ENCODE results near the gene PLCB3. TPM values are rescaled to one million over a fixed set of nuclear protein-coding genes. Genes with fewer than 3 reads are reported as not detected.

The PLCB3 gene
- total RNA-seq, 1 donor from 2014 or later, result 48.7 TPM

- H3K27ac ChIP-seq (ENCODE audit: low read depth, low read length), result no peak overlapping the region
- peak; percentile 34 for TF ChIP-seq CTCF (IDR thresholded peaks at IDR 0.05; ENCODE audit: insufficient read depth, low read depth, low read length)
- TF ChIP-seq EZH2 (IDR thresholded peaks at IDR 0.05; ENCODE audit: insufficient read depth, low read length), result no peak
- H3K4me2 ChIP-seq (ENCODE audit: low read length), result peak overlapping the region; percentile 99
- peaks cover 29% of the 10 kb centered on the region for H3K79me2 ChIP-seq (ENCODE audit: insufficient read depth, low read length)
- H3K27me3 ChIP-seq (ENCODE audit: insufficient read depth, low read length), result no peaks in the 10 kb centered on the region
- H3K27ac Mint-ChIP-seq (ENCODE audit: unreplicated experiment), result peak overlapping the region; percentile 87
- H3K9me3 Mint-ChIP-seq (ENCODE audit: unreplicated experiment), result no peaks in the 10 kb centered on the region
- no peaks in the 10 kb centered on the region for H3K27me3 Mint-ChIP-seq (ENCODE audit: low read depth, unreplicated experiment)
- peaks cover 29% of the 10 kb centered on the region for H4K20me1 ChIP-seq (ENCODE audit: insufficient read depth, low read length)
- H3K9me3 ChIP-seq (ENCODE audit: insufficient read depth, low read depth, low read length), result no peaks in the 10 kb centered on the region
- H3K4me1 ChIP-seq (ENCODE audit: insufficient read depth, low read length), result peaks cover 22% of the 10 kb centered on the region
- H3K4me1 Mint-ChIP-seq (ENCODE audit: low read depth, unreplicated experiment), result peaks cover 9% of the 10 kb centered on the region
- H3K36me3 Mint-ChIP-seq (ENCODE audit: low read depth, unreplicated experiment), result peaks cover 7% of the 10 kb centered on the region
- DNase-seq (ENCODE audit: low read depth), result no peak
- H2AFZ ChIP-seq (ENCODE audit: low read depth, low read length), result peak overlapping the region; percentile 55
- H3K9ac ChIP-seq (ENCODE audit: low read length), result peak overlapping the region; percentile 88
- peaks cover 6% of the 10 kb centered on the region for H3K36me3 ChIP-seq (ENCODE audit: insufficient read depth, low read length)
- H3K4me3 ChIP-seq (ENCODE audit: insufficient read depth, low read depth, low read length), result peak overlapping the region; percentile 80
- no peak for FAIRE-seq
- peak overlapping the region; percentile 91 for H3K4me3 Mint-ChIP-seq (ENCODE audit: unreplicated experiment)
Measured at GRCh38 chr11:64252003-64252872, 908 bp downstream of the PLCB3 start.

- Histone ChIP-seq H3K9ac (ENCODE audit: low read length) (no peak overlapping the region), H3K27ac (ENCODE audit: low read depth, low read length) (no peak overlapping the region), H4K20me1 (ENCODE audit: insufficient read depth, low read length) (peaks cover 29% of the 10 kb centered on the region), H2AFZ (ENCODE audit: low read depth, low read length) (no peak overlapping the region), H3K4me1 (ENCODE audit: insufficient read depth, low read length) (peaks cover 18% of the 10 kb centered on the region), H3K36me3 (ENCODE audit: insufficient read depth, low read length) (peaks cover 8% of the 10 kb centered on the region), H3K9me3 (ENCODE audit: insufficient read depth, low read depth, low read length) (no peaks in the 10 kb centered on the region), H3K4me2 (ENCODE audit: low read length) (peak overlapping the region; percentile 99), H3K4me3 (ENCODE audit: insufficient read depth, low read depth, low read length) (no peak overlapping the region), H3K27me3 (ENCODE audit: insufficient read depth, low read length) (no peaks in the 10 kb centered on the region), H3K79me2 (ENCODE audit: insufficient read depth, low read length) (peaks cover 29% of the 10 kb centered on the region)
- FAIRE-seq, result no peak
- peaks cover 8% of the 10 kb centered on the region for H3K4me1 Mint-ChIP-seq (ENCODE audit: low read depth, unreplicated experiment)
- peak overlapping the region; percentile 80 for H3K4me3 Mint-ChIP-seq (ENCODE audit: unreplicated experiment)
- TF ChIP-seq EZH2 (IDR thresholded peaks at IDR 0.05; ENCODE audit: insufficient read depth, low read length), result no peak
- no peak for TF ChIP-seq CTCF (IDR thresholded peaks at IDR 0.05; ENCODE audit: insufficient read depth, low read depth, low read length)
- DNase-seq (ENCODE audit: low read depth), result no peak
- no peaks in the 10 kb centered on the region for H3K9me3 Mint-ChIP-seq (ENCODE audit: unreplicated experiment)
- no peak overlapping the region for H3K27ac Mint-ChIP-seq (ENCODE audit: unreplicated experiment)
- H3K27me3 Mint-ChIP-seq (ENCODE audit: low read depth, unreplicated experiment), result no peaks in the 10 kb centered on the region
- H3K36me3 Mint-ChIP-seq (ENCODE audit: low read depth, unreplicated experiment), result peaks cover 11% of the 10 kb centered on the region
Measured at GRCh38 chr11:64253043-64253442, 1.7 kb downstream of the PLCB3 start.

- Mint-ChIP-seq H3K36me3 (ENCODE audit: low read depth, unreplicated experiment) (peaks cover 11% of the 10 kb centered on the region), H3K9me3 (ENCODE audit: unreplicated experiment) (no peaks in the 10 kb centered on the region), H3K4me1 (ENCODE audit: low read depth, unreplicated experiment) (peaks cover 8% of the 10 kb centered on the region), H3K27ac (ENCODE audit: unreplicated experiment) (no peak overlapping the region), H3K4me3 (ENCODE audit: unreplicated experiment) (peak overlapping the region; percentile 80), H3K27me3 (ENCODE audit: low read depth, unreplicated experiment) (no peaks in the 10 kb centered on the region)
- FAIRE-seq (no peak), DNase-seq (ENCODE audit: low read depth) (no peak)
- peaks cover 18% of the 10 kb centered on the region for H3K4me1 ChIP-seq (ENCODE audit: insufficient read depth, low read length)
- no peak overlapping the region for H2AFZ ChIP-seq (ENCODE audit: low read depth, low read length)
- no peaks in the 10 kb centered on the region for H3K27me3 ChIP-seq (ENCODE audit: insufficient read depth, low read length)
- TF ChIP-seq CTCF (IDR thresholded peaks at IDR 0.05; ENCODE audit: insufficient read depth, low read depth, low read length) (no peak), EZH2 (IDR thresholded peaks at IDR 0.05; ENCODE audit: insufficient read depth, low read length) (no peak)
- H3K36me3 ChIP-seq (ENCODE audit: insufficient read depth, low read length), result peaks cover 8% of the 10 kb centered on the region
- peaks cover 29% of the 10 kb centered on the region for H3K79me2 ChIP-seq (ENCODE audit: insufficient read depth, low read length)
- H3K27ac ChIP-seq (ENCODE audit: low read depth, low read length), result no peak overlapping the region
- H3K9me3 ChIP-seq (ENCODE audit: insufficient read depth, low read depth, low read length), result no peaks in the 10 kb centered on the region
- no peak overlapping the region for H3K4me3 ChIP-seq (ENCODE audit: insufficient read depth, low read depth, low read length)
- H3K9ac ChIP-seq (ENCODE audit: low read length), result no peak overlapping the region
- peaks cover 29% of the 10 kb centered on the region for H4K20me1 ChIP-seq (ENCODE audit: insufficient read depth, low read length)
- peak overlapping the region; percentile 99 for H3K4me2 ChIP-seq (ENCODE audit: low read length)
Measured at GRCh38 chr11:64253481-64253880, 2.2 kb downstream of the PLCB3 start.

Data from astrocyte (in vitro differentiated cells and primary cell).